Heart left ventricle (tissue), 13 donors: Measurements from ENCODE around the gene SELENOM.

Source experiments
- CTCF ChIP-seq, 12 donors: fragments of 200-600 bp; sonication (generic) in 4 of 12; IDR thresholded peaks; one replicate each; pipeline versions ENCODE4 v1.5.0 to v1.8.0; 2018 to 2022; ENCODE audit warnings: antibody characterized with exemption in 12 of 12, mild to moderate bottlenecking in 5 of 12
- POLR2A ChIP-seq, 2 donors: fragments of 450-650 bp; IDR thresholded peaks; one replicate each; pipeline ENCODE4 v1.6.1; 2017; ENCODE audit warnings: antibody characterized with exemption in 2 of 2, mild to moderate bottlenecking in 2 of 2, moderate library complexity in 2 of 2
- donor health status: ischemic (EF 13 %, LVEDD 7.1; RV severe dilation, severe dysfunction).
- donor health status: DM: no; HTN: yes; CAD: no.
- donor health status: DM: no; HTN: no; CAD: no.
- donor health status: ischemic (EF 25% LVEDD 6.9; RV normal size, moderate dysfunction).
- donor health status: ischemic (EF 25% LVEDD 5.7; RV mildly dilated, moderate dysfunction).
- donor health status: ischemic (EF 35%, LVEDD 5.7; RV mildly dilated, moderate dysfunction).
- donor health status: nonischemic (EF 11% LVEDD 7.7; RV severe dilation, severe dysfunction).
- donor health status: DM: yes; HTN: yes; CAD: no.
- donor health status: PGD.
- donor health status: ischemic (EF 29% LVEDD 5.4; RV normal size, mild dysfunction).
- donor health status: nonischemic (EF 23%, LVEDD 6.1; RV moderate dilation, normal function).

- TF ChIP-seq POLR2A (IDR thresholded peaks at IDR 0.05) (peak in 1 of 2 donors; percentile 35), CTCF (IDR thresholded peaks at IDR 0.05) (no peak)
Observed at GRCh38 chr22:31075961-31076360, 31.4 kb downstream of the SELENOM start.
